ENCODE data around the gene MAML1.

The MAML1 gene

DNA sequence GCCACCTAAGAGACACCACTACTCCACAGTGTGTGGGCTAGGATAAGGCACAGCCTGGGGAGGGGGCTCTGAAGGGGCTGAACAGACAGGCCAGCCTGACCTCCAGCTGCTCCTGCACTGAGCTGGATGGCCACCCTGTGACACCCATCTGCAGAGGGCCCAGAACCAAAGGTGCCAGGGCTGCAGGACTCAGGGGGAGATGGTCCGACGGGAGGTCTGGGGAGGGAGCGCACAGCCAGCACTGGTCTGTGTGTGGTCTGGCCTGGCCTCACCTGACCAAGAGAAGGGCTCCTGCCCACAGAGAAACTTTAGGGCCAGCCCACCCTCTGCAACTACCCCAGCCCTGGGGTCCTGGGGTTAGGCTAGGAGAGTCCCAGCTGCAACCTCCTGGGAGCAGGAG, 62.0 kb downstream of the MAML1 start:
- DNase-seq = no peak

DNA sequence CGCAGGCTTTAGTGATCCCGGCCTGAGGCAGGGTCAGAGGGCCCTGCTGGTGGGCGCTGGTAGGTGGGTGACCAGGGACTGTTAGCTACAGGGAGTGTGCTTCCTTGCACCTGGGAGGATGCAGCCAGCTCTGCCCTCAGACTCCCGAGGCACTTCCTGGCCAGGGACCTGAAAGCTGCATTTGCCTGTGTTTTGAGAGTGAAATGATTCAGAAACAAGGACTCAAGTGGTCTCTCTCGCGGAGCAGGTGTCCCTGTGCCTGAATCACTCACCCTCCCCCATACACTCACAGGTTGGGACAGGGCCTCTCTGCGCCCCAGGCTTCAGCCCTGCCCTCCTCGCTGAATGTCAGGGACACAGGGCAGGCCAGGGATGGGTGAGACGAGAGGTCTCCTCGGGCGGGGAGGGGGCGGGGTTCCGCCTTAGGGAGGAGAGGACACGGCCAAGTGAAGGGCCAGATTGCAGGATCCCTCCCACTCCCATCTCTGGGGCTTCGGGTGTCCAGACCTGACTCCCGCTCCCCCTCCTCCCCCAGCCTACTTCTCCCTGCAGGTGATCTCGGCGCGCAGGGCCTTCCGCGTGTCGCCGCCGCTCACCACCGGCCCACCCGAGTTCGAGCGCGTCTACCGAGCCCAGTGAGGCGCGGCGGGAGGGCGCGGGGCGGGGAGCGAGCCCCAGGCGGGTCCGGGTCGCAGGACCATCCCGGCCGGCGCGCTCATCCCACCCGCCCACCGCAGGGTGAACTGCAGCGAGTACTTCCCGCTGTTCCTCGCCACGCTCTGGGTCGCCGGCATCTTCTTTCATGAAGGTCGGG, 62.6 kb downstream of the MAML1 start:
- no peak for DNase-seq

DNA sequence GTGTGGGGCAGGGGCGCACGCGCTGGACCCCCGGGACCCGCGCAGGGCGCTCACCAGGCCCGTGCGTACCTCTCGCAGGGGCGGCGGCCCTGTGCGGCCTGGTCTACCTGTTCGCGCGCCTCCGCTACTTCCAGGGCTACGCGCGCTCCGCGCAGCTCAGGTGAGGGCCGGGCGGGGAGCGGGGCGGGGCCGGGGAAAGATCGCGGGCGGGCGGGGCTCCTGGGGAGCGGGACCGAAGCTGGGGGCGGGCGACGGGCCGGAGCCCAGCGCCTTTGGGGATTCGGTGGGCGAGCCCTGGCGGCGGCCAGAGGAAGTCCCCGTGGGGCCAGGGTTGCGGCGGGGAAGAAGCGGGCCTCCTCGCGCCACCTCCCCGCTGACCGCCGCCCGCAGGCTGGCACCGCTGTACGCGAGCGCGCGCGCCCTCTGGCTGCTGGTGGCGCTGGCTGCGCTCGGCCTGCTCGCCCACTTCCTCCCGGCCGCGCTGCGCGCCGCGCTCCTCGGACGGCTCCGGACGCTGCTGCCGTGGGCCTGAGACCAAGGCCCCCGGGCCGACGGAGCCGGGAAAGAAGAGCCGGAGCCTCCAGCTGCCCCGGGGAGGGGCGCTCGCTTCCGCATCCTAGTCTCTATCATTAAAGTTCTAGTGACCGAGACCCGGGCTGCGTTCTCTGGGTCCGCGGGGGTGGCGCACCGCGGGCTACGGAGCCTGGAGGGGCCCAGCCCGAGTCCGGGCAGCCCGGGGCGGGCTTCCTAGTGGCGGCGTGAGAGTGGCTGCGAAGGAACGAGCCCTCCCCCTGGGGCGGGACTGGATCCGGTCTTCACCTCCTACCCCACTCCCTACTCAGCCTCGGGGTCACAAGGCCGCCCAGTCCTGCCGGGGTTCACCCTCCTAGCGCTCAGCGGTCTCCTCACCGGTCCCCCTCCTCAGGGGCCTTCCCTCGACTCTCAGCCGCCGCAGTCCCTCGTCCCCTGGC, 63.5 kb downstream of the MAML1 start:
- DNase-seq = peak; percentile 32

DNA sequence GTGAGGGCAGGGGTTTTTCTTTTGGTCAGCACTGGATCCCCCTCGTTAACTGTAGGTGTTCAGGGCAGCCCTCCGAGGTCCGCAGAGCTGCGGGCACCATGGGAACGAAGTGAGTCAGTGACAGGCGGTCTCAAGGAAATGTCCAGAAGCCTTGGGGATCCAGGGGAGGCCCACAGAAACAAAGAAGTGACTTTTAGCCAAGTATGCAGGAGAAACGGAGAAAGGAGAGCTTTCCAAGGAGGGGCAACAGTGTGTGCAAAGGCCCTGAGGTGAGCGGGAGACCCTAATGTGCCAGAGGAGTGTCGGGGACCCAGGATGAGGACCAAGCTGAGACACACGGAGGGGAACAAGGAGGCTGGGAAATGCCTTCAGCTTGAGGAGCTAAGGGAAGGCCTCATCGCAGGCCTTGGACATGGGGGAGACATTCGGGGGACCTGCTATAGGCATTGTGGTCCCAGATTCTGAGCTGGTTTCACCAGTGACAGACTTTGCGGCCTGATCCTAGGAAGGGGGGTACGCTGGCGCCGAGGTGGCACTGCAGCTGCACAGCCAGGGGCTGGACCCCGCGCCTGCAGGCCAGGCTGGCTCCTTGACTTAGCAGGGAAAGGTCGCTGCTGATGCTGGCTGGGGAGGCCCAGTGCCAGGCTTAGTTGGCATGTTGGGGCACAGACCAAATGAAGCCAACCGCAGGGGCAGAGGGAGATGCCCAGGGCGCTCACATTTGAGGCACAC, 64.4 kb downstream of the MAML1 start:
- no peak for DNase-seq

DNA sequence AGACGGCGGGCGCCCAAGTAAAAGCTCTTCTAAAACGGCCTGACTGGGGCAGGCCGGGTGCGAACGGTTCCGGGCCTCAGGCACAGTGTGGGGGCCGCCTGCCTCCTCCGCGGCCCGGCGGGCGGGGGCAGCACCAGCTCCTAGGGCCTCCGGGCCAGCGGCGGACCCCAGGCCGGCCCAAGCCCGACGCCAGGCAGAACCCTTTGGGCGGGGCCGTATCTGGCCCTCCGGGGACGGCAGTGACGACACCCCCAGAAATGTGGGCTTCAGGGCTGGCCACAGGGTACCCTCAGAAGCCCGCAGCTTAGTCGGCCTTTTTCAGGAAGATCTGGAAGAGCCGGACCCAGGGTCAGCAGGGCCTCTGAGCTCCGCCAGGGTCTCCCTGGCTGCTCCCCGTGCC, 65.1 kb downstream of the MAML1 start:
- DNase-seq = no peak

DNA sequence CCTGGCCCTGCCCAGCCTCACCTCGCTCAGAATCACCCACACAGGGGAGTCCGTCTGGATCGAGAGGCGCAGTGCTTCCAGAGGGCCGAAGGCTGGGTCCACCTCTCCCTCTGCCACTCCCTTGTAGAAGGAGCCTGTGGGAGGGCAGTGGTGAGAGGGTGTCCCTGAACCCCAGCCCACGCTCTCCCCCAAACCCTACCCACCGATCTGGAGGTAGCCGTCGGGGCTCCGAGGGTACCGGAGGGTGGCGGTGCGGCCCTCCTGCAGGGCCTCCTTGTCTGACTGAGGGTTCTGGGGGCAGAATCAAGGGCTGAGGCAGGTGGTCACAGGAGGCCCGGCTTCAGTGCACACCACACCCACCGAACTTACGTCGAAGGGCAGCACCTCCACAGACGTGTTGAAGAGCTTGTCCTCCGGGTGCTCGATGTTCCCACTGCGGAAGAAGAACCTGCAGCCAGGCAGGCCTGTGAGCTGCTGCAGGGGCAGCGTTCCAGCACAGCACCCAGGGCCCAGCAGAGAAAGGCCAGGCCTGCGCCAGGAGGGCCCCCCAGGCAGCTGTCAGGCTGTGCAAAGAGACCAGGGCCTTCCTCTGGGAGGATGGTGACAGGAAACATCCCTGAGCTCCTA, 65.6 kb downstream of the MAML1 start:
- no peak for DNase-seq

DNA sequence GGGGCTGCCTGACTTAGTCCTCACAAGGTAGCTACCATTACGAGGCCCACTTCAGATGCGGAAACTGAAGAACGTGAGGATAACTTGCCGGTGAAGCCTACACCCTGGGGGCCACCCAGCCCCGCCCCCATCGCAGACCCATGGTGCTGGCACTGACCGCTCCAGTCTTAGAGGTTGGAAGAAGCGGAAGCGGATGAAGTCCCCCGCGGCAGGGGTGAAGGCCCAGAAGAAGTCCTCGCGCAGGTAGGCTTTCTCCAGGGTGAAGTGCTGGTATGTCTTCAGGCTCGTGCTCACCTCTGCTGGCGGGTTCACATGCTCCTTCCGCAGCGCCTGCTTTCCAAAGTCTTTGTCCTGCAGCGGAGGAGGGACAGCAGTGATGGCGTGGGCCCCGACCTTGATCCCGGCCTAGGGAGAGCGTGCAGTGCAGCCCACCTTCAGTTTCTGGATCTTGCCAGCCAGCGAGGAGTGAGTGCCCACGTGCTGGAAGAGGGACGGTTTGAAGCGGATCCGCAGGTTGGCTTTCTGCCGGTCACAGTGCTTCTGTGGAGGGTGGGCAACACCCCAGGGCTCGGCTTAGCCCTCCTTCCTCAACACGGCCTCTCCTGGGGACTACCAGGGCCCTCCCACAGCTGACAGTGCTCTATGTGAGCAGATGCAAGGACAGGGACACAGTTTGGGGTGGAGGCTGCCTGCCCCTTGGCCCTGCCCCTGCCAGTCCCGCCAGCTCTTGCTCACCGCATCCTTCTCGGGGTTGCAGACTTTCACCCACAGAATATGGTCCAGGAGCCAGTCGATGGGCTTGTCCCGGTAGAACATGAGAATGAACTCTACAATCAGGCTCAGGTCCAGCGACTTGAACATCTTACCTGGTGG, 66.4 kb downstream of the MAML1 start:
- no peak for DNase-seq

DNA sequence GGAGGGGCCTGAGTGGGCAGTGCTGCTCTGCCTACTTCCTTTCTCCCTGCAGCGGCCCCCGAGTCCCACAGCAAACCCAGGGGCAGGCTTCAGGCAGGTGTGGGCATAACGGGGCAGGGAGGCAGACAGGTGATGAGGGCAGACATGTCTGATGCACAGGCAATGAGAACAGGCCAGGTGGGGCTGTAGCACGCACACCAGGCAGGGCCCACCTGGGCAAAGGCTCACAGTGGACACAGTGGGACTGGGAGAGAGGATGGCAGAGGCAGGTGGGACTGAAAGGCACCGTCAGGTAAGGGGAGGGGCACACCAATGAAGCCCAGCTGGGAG, 67.0 kb downstream of the MAML1 start:
- no peak for DNase-seq

DNA sequence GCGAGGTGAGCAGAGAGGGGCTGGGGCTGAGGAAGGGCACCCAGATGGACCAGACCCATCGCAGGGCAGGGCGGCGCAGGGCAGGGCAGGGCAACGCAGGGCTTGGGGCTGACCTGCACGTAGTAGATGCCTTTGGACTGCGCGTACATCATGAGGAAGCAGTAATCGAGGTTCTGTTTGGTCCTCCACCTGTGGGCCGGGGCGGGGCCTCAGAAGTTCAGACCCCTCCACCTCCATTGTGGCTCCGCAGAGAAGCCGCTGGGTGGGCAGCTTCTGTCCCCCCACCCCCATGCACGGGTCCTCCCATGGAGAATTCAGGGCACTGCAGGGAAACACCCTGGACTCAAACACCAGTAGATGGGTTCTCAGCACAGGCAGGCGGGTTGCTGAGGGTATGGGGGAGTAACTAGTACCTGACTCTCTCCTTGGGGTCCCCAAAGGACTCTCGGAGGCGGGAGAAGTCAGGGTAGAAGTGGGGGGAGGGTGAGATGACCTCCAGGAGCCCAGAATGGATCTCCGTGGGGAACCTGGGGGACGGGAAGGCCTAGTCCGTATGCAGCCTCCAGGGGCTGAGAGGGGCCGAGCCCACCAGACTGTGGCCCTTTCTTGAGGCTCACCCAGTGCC, 67.6 kb downstream of the MAML1 start:
- DNase-seq = no peak

DNA sequence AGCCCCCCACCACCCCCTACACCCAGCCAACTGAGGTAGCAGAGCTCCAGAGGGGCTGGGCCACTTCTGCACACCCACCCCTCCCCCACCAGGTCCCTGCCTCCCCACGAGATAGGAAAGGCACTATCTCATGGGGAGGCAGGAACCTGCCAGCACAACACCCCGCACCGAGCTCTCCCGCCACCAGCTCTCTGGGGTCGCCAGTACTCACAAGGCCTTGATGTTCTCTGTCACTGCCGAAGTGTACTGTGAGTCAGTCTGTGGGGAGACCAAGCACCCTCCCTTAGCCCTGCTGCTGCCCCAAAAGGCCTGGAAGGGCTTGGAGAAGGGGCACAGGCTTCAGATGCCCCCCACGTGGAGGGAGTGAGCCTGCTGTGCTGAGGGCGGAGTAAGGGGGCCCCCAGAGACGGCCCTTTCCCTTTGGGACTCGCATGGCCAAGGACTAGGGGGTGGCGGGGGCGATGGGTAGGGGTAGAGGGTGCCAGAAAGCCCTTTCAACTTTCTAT, 68.1 kb downstream of the MAML1 start:
- no peak for DNase-seq

DNA sequence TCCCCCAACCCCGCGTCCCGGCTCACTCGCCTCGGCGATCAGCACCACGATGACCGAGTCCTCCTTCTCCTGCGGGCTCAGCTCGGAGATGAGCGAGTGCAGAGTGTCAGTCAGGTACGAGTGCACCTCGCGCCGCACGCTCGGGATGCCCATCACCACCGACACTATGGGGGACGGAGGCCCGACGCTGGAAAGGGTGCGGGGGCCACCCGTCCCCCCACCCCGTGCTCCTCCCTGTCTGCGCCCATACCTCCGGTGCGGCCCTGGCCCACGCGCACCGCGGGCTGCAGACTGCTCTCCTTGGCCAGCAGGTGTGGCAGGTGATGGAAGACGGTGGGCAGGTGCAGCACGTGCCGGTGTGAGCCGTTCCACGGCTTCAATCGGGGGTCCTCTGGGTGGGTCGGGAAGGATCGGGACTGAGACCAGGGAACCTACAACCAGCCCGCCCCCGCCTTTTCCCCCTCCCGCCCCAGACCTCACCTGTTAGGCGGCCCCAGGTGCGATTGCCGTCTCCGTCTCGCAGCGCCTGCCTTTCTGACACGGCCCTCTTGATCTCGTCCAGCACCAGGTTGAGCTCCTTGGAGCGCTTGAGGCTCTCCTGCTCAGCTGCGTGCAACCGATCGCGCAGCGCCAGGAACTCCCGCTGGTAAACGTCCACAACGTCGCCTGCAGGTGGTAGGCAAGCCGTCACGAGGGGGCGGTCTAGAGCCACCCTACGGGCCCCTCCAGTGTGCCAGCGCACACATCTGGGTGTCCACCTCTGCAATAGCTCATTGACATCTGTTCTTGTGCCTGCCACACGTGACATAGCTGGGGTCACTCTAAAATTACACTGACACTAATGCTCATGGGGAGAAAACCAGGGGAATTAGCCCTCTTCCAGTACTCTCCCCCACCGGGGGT, 68.9 kb downstream of the MAML1 start:
- no peak for DNase-seq

DNA sequence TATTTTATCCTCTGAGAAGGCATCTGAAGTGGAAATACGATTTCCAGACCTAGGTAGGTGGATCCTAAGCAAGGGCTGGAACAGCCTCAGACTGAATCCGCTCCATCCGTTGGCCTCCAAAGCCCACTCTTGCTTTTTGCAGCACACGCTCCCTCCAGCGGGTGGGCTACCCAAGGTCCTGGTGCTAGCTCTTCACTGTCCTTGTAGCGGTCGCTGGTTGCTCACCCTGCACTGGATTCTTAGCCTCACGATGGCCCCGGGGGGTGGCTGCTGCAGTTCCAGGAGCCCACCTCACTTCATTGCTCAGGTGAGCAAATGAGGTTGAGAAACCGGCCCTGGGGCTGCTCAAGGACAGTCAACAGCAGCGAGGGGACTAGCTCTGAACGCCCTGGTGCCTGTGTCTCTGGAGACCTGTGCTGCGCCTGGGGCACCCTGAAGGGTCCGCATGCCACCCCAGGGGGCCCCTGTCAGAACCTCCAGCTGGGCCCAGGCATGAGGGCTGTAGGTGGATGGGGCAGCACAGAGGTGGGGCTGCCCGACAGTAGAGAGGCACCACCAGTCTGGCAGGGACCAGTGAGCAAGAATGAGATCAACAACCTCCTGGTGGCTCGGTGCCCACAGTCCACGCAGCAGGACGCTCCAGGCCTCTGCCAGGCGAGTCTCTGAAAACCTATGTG, 69.7 kb downstream of the MAML1 start:
- no peak for DNase-seq

DNA sequence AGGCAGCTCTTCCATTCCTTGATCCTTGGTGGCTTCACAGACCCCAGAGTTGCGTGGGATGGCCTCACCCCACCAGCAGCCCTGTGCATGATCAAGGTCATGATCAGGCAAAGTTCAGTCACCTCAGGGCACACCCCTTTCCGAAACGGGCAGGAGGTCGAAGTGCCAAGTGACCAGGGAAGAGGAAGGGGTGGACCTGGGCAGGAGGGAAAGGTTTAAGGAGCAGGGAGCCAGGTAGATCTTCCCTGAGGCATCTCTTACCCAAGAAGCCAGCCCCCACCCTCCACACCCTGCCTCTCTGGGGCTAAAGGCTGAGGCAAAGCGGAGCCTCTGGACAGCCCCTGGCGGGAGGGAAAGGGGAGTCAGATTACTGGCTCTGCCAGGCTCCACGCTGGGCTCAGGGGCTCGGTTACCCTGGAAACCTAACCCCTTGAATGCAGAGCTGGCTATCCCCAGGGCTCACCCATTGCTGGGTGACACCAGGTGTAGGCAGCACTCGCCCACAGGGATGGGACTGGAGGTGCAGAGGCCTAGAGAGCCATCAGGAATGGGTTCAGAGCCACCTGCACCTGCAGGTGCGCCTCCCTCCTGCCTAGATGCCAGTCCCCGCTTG, 70.4 kb downstream of the MAML1 start:
- no peak for DNase-seq

DNA sequence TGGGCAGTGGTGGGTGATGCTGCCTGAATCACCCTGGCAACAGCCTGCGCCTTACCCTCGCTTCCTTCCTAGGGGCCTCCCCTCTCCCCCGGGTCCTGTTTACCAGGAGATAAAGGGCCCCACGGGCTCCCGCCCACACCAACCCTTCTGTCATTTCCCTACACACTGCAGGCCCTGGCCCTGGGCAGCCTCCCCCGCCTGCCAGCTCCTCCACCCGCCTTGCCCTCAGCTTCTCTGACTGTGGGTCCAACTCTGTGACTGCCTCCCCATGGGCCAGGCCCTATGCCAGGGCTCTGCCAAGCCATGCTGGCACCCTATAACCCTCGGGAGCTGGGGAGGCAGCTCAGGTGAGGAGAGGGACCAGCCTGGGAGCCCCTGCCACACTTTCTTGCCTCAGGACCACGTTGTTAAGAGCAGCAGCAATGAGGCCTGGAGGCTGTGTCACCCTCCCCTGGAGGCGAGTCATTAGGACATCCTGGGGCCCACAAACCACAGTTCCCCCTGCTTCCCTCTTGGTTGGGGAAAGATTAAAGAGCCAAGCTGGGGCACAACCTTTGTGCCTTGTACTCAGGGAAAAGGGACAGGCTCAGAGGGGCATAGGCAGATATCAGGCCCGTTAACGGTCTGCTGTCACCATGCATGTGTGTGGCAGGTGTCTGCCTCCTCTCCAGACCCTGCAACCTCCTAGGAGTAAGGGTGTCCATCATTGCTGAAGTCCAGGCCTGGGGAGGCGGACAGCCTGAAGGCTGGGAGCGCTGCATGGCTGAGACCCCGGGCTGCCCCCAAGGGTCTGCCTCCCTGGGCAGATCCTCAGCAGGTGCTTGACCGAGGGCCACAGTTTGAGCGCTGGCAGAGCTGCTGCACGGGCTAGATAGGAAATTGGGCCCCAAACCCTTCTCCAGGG, 71.3 kb downstream of the MAML1 start:
- DNase-seq = no peak

DNA sequence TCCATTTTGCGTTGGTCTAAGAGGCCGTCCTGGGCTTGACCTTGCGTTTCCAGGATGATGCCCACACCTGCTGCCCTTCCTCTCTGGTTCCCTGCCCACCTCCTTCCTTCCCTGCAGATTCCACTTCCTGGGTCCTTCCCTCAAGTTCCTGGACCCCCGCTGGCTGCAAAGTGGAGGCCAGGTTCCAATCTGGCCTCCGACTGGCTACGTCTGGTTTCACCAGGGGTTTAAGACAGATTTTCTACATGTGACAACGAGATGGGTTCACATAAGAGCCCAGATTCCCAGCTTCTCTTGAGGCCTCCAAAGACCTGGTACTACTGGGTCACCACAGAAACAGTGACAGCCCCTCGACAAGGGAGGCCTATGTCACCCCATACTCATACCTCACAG, 71.9 kb downstream of the MAML1 start:
- no peak for DNase-seq

DNA sequence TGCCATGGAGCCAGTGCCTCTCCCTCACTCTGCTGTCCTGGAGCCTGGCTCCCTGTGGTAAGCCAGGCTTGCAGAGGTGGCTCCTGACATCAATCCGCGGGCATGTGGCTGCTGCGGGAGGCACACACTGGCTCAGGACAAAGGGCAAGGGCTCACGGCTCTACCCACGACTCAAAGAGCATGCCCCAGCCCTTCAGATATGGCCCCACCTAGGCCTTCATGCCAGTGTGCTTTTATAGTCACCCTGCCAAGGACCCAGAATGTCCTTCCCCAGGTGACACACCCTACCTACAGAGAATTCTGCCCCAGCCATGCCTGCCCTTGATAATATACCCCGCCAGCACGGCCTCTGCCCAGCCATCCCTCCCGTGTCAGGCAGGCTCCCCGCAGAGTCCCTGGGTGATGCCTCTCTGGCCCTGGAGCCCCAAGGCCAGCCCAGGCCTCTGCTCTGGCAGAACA, 72.5 kb downstream of the MAML1 start:
- no peak for DNase-seq

DNA sequence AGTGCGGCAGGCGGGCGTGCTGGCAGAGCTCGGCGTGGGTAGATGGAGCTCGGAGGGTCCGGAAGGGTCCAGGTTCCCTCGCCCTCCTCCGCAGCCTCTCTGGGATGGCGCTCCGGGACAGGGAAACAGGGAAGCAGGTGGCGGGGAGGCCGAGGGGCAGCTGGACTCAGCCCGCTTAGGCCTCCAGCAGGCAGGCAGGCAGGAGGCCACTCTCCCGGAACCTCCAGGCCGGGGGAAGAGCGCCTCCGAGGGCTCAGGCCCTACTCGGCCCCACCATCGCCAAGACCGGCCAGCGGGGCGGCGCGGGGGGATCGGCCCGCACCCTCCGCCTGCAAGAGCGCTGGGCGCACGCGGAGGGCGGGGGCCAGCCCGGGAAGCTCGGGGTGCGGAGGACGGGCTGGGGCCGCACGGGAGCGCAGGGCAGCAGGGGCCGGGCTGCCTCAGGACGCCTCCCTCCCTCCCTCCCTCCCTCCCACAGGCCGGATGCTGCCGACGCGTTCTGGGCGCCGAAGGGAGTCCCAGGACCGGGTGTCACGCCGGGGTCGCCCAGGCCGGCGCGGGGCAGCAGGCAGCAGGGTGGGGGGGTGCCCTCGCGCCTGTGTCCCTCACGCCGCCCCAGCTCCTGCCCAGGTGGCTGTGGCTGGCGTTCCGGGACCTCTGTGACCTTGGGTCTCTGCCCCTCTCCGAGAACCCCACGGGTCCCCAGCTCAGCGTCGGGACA, 73.1 kb downstream of the MAML1 start:
- no peak for DNase-seq

Measured in cortex of kidney (tissue), 1 donor.